HepG2 (cell line): ENCODE data around the gene SLC16A9. TPM values are rescaled to one million over a fixed set of nuclear protein-coding genes. Genes with fewer than 3 reads are reported as not detected.

ENCODE experiments used
- ATF1 ChIP-seq: IDR thresholded peaks from 2 replicates; pipeline ENCODE4 v1.6.1; 2016; ENCODE audit warnings: mild to moderate bottlenecking, control low read depth
- CHD4 ChIP-seq: fragments of 200-600 bp; sonication (generic); IDR thresholded peaks from 2 replicates; pipeline ENCODE4 v1.7.0; 2017; ENCODE audit warnings: mild to moderate bottlenecking, low read length, borderline replicate concordance
- CREM ChIP-seq, 2 experiments: sonication (generic) in 1 of 2; formaldehyde crosslinking in 1 of 2; IDR thresholded peaks; 2 replicates each; pipeline versions ENCODE4 v1.4.0 to v1.6.1; 2016 to 2020; ENCODE audit warnings: antibody characterized with exemption in 1 of 2, mild to moderate bottlenecking in 1 of 2, missing genetic modification reagents in 1 of 2
- ISL2 ChIP-seq: sonication (generic); formaldehyde crosslinking; IDR thresholded peaks from 2 replicates; pipeline ENCODE4 v1.5.0; 2020; ENCODE audit warnings: missing genetic modification reagents
- KDM1A ChIP-seq: IDR thresholded peaks from 2 replicates; pipeline ENCODE4 v1.6.1; 2016; ENCODE audit warnings: missing compliant biosample characterization
- MXD4 ChIP-seq: IDR thresholded peaks from 2 replicates; pipeline ENCODE4 v1.6.1; 2016; ENCODE audit warnings: mild to moderate bottlenecking, missing biosample characterization, missing genetic modification reagents
- PPARG ChIP-seq: conservative IDR thresholded peaks from 2 replicates; pipeline ENCODE4 v1.6.1; 2016; ENCODE audit warnings: missing biosample characterization, missing genetic modification reagents
- PREB ChIP-seq: sonication (generic); formaldehyde crosslinking; IDR thresholded peaks from 2 replicates; pipeline ENCODE4 v1.4.0; 2020; ENCODE audit warnings: missing genetic modification reagents
- RNF2 ChIP-seq: fragments of 450-650 bp; conservative IDR thresholded peaks from 2 replicates; pipeline ENCODE4 v1.6.1; 2016; ENCODE audit warnings: low read depth
- SOX5 ChIP-seq: IDR thresholded peaks from 2 replicates; pipeline ENCODE4 v1.6.1; 2016; ENCODE audit warnings: borderline replicate concordance
- SSRP1 ChIP-seq: IDR thresholded peaks from 2 replicates; pipeline ENCODE4 v1.6.1; 2016; ENCODE audit warnings: control low read depth
- TCF7 ChIP-seq: sonication (generic); IDR thresholded peaks from 2 replicates; pipeline ENCODE4 v1.6.1; 2016; ENCODE audit warnings: antibody characterized with exemption, low read depth
- THAP7 ChIP-seq: sonication (generic); formaldehyde crosslinking; IDR thresholded peaks from 2 replicates; pipeline ENCODE4 v1.8.1; 2023; ENCODE audit warnings: mild to moderate bottlenecking, missing genetic modification reagents
- ZBTB2 ChIP-seq: sonication (generic); formaldehyde crosslinking; IDR thresholded peaks from 2 replicates; pipeline ENCODE4 v1.8.0; 2022; ENCODE audit warnings: low read depth, missing genetic modification reagents
- ZKSCAN8 ChIP-seq: IDR thresholded peaks from 2 replicates; pipeline ENCODE4 v1.6.1; 2016; ENCODE audit warnings: borderline replicate concordance, missing genetic modification reagents, missing compliant biosample characterization
- ZMYM4 ChIP-seq: sonication (generic); formaldehyde crosslinking; IDR thresholded peaks from 2 replicates; pipeline ENCODE4 v1.8.1; 2023; ENCODE audit warnings: mild to moderate bottlenecking, missing genetic modification reagents
- ZNF205 ChIP-seq: IDR thresholded peaks from 2 replicates; pipeline ENCODE4 v1.6.1; 2018; ENCODE audit warnings: missing biosample characterization, missing genetic modification reagents
- ZNF460 ChIP-seq: sonication (generic); formaldehyde crosslinking; IDR thresholded peaks from 2 replicates; pipeline ENCODE4 v1.5.1; 2020; ENCODE audit warnings: missing genetic modification reagents, mild to moderate bottlenecking, borderline replicate concordance
- ZNF512B ChIP-seq: sonication (generic); formaldehyde crosslinking; IDR thresholded peaks from 2 replicates; pipeline ENCODE4 v1.5.1; 2020; ENCODE audit warnings: missing genetic modification reagents, mild to moderate bottlenecking, borderline replicate concordance
- ZNF687 ChIP-seq: sonication (generic); formaldehyde crosslinking; IDR thresholded peaks from 2 replicates; pipeline ENCODE4 v1.5.1; 2020; ENCODE audit warnings: mild to moderate bottlenecking, missing genetic modification reagents, moderate library complexity
- ZNF768 ChIP-seq: sonication (generic); formaldehyde crosslinking; IDR thresholded peaks from 2 replicates; pipeline ENCODE4 v1.4.0; 2020; ENCODE audit warnings: missing genetic modification reagents
- polyA plus RNA-seq, 8 experiments: library from polyadenylated mRNA; depleted of rRNA in 3 of 8; stranded (reverse) in 7 of 8; unstranded in 1 of 8; fragments of >200 nt; fragmentation: Illumina TruSeq in 4 of 8; extraction: Trizol in 4 of 8; gene quantifications; 2 replicates each; pipeline versions ENCODE4 v1.2.1 to v1.2.3, GENCODE V29; 2011 to 2016; ENCODE audit warnings: low read depth in 4 of 8, missing spikeins in 1 of 8, mixed read lengths in 1 of 8; ENCODE audit not compliant: insufficient read depth in 1 of 8
- total RNA-seq, 5 experiments: library from RNA; depleted of rRNA; stranded (reverse); fragments of >200 nt; fragmentation: Illumina TruSeq; extraction: Trizol; gene quantifications; 2 replicates each; pipeline ENCODE4 v1.2.3, GENCODE V29; 2016; ENCODE audit warnings: low read depth in 1 of 5

SLC16A9 gene
- total and polyA plus RNA-seq, 2 of the 13 experiments (the other 11 are each of a cell fraction or from before 2014, with no cell fraction given): 0.01 to 0.09 TPM

- TF ChIP-seq ZNF460 (no peak), ISL2 (CRISPR knock-in tag) (peak; percentile 74; the same call in 1 of the 2 replicates), KDM1A (CRISPR knock-in tag) (no peak), PREB (CRISPR knock-in tag) (no peak), SSRP1 (CRISPR knock-in tag) (no peak), CHD4 (no peak), MXD4 (CRISPR knock-in tag) (no peak), ZKSCAN8 (CRISPR knock-in tag) (0 out of 2 replicates have a peak, but pooled peaks have one; percentile 34), PPARG (CRISPR knock-in tag) (peak; percentile 33; the same call in 1 of the 2 replicates), ZBTB2 (CRISPR knock-in tag) (no peak), THAP7 (CRISPR knock-in tag) (no peak), ZNF205 (CRISPR knock-in tag) (no peak), TCF7 (peak; percentile 58), SOX5 (CRISPR knock-in tag) (peak; percentile 66; the same call in 1 of the 2 replicates), ZNF512B (CRISPR knock-in tag) (no peak), RNF2 (no peak), CREM (IDR thresholded peaks at IDR 0.05) (0 out of 2 replicates have a peak, but pooled peaks have one; percentile 41), CREM (CRISPR knock-in tag; IDR thresholded peaks at IDR 0.05) (no peak), ATF1 (CRISPR knock-in tag) (no peak), ZNF768 (CRISPR knock-in tag) (no peak), ZNF687 (CRISPR knock-in tag) (no peak), ZMYM4 (no peak)
These were observed 32.3 kb downstream of the SLC16A9 start (continued) for GRCh38 chr10:59677253-59677831.
